ENCODE measurements around the gene CDHR2.

DNA sequence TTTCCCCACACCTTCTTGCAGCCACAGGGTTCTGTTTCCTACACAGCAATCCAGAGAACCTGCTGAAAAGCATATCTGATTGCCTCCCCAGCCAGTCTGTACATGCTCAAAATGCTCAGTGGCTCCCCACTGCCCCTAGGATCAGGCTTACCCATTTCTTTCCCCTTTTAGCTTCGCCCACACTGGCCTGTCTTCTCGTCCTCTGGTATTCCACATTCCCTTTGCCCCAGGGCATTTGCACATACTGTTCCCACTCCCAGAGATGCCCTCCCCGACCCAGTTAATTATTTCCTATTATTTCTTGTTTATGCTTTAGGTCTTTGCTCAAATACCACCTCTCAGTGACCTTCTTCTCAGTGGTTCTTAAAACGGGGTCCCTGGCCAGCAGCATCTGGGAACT is 91.5 kb downstream of the CDHR2 start:
- no peak for TF ChIP-seq GATA2 (IDR thresholded peaks at IDR 0.05; ENCODE audit: low read depth, low read length)
- TF ChIP-seq GATA3 (IDR thresholded peaks at IDR 0.05; ENCODE audit: low read depth, low read length), result no peak
